RWPE2 (cell line): ENCODE data around the gene FAM136A.

Source experiments
- ATAC-seq: fragments of 200-7000 bp; cut with Tn5 transposase; 3 replicates; pipeline ENCODE4 v1.9.1; 2021; ENCODE audit warnings: low read depth
- DNase-seq: peaks from one replicate; pipeline ENCODE4 v3.0.0-alpha.2; 2020; ENCODE audit warnings: low spot score
- H3K27ac ChIP-seq: fragments of 450-650 bp; 2 replicates; pipeline ENCODE4 v1.5.1; 2017; ENCODE audit warnings: mild to moderate bottlenecking; ENCODE audit not compliant: poor library complexity, severe bottlenecking
- H3K27me3 ChIP-seq: fragments of 250-450 bp; sonication (Bioruptor Pico); 2 replicates; pipeline ENCODE4 v1.5.1; 2021; ENCODE audit warnings: mild to moderate bottlenecking, moderate library complexity; ENCODE audit not compliant: insufficient read depth, poor library complexity, severe bottlenecking
- H3K36me3 ChIP-seq: fragments of 250-450 bp; sonication (Bioruptor Pico); 2 replicates; pipeline ENCODE4 v1.5.1; 2020; ENCODE audit warnings: low read depth, mild to moderate bottlenecking, moderate library complexity
- H3K4me1 ChIP-seq: fragments of 250-450 bp; sonication (Bioruptor Pico); 2 replicates; pipeline ENCODE4 v1.5.1; 2021; ENCODE audit warnings: mild to moderate bottlenecking, moderate library complexity; ENCODE audit not compliant: insufficient read depth, poor library complexity, severe bottlenecking
- H3K4me3 ChIP-seq: fragments of 250-450 bp; sonication (Bioruptor Pico); 2 replicates; pipeline ENCODE4 v1.5.1; 2021; ENCODE audit warnings: mild to moderate bottlenecking, moderate library complexity; ENCODE audit not compliant: severe bottlenecking
- H3K9me3 ChIP-seq: fragments of 250-450 bp; sonication (Bioruptor Pico); 2 replicates; pipeline ENCODE4 v1.5.1; 2021; ENCODE audit warnings: mild to moderate bottlenecking, moderate library complexity; ENCODE audit not compliant: severe bottlenecking
- TF ChIP-seq, protein P1 (sequence below): fragments of 450-650 bp; IDR thresholded peaks from one replicate; pipeline ENCODE4 v1.5.1; 2017; ENCODE audit warnings: mild to moderate bottlenecking, moderate library complexity; ENCODE audit not compliant: poor library complexity, severe bottlenecking

Gene FAM136A

GRCh38 chr2:70258532-70258875 is 43.4 kb downstream of the FAM136A start:
- DNase-seq (no peak), ATAC-seq (peak; percentile 35)
- H3K9me3 ChIP-seq: no peaks in the 10 kb centered on the region
- H3K4me1 ChIP-seq: no peaks in the 10 kb centered on the region
- TF ChIP-seq, protein P1, sequence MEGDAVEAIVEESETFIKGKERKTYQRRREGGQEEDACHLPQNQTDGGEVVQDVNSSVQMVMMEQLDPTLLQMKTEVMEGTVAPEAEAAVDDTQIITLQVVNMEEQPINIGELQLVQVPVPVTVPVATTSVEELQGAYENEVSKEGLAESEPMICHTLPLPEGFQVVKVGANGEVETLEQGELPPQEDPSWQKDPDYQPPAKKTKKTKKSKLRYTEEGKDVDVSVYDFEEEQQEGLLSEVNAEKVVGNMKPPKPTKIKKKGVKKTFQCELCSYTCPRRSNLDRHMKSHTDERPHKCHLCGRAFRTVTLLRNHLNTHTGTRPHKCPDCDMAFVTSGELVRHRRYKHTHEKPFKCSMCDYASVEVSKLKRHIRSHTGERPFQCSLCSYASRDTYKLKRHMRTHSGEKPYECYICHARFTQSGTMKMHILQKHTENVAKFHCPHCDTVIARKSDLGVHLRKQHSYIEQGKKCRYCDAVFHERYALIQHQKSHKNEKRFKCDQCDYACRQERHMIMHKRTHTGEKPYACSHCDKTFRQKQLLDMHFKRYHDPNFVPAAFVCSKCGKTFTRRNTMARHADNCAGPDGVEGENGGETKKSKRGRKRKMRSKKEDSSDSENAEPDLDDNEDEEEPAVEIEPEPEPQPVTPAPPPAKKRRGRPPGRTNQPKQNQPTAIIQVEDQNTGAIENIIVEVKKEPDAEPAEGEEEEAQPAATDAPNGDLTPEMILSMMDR: no peak
- peak overlapping the region; percentile 82 for H3K4me3 ChIP-seq
- H3K27me3 ChIP-seq: no peaks in the 10 kb centered on the region
- peaks cover 17% of the 10 kb centered on the region; the same call in 1 of the 2 replicates for H3K36me3 ChIP-seq
- peak overlapping the region; percentile 83 for H3K27ac ChIP-seq

DNA sequence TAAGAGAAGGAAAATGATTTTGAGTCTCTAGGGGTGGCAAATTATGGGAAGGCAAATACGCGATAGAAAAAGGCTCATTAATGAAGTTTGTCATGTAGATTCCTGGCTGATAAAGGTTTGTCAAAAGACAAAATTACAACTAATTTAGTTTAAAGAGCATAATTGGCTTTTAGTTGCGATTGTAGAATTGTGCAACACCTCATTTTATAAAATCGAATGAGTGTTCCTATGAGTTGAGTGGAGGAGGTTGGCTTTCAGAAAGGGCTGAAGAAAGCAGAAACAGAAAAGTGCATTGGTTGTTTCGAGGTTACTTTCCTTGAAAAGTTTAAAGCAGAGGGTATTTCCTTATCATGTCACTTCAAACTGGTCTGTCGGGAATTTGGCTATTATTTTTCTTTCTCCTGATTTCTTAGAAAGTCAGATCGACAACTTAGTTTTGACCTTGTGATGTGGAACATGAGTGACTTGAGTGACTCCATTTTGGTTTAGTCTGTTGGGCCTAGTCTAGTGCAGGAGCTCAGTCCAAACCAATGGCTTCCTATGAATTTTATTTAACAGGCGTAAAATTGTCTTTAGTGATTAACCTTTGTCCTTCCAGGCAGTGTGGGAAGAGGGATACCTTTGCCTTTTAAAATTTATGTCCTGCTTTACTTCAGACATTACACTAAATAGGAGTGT is 46.1 kb downstream of the FAM136A start:
- Histone ChIP-seq H3K27ac (no peak overlapping the region), H3K36me3 (peaks cover under 1% of the 10 kb centered on the region; the same call in 1 of the 2 replicates), H3K4me3 (no peak overlapping the region), H3K27me3 (no peaks in the 10 kb centered on the region), H3K4me1 (no peaks in the 10 kb centered on the region), H3K9me3 (no peaks in the 10 kb centered on the region)
- DNase-seq (no peak), ATAC-seq (no peak)
- TF ChIP-seq, protein P1: no peak

DNA sequence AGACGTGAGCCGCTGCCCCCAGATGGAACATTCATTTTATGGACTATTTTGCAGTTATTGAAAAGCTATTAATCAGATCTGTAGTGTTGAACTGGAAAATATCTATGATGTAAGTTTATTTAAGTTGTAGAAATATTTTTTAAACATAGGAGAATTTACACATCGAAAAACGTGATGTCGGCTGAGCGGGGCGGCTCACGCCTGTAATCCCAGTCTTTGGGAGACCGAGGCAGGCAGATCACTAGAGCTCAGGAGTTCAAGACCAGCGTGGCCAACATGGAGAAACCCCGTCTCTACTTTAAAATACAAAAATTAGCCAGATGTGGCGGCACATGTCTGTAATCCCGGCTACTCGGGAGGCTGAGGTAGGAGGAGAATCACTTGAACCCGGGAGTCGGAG is 51.4 kb downstream of the FAM136A start:
- ATAC-seq (no peak), DNase-seq (no peak)
- H3K4me3 ChIP-seq: no peak overlapping the region
- H3K36me3 ChIP-seq: peaks cover 9% of the 10 kb centered on the region; the same call in 1 of the 2 replicates
- peaks cover 7% of the 10 kb centered on the region for H3K4me1 ChIP-seq
- TF ChIP-seq, protein P1: no peak
- no peaks in the 10 kb centered on the region for H3K27me3 ChIP-seq
- H3K27ac ChIP-seq: no peak overlapping the region
- no peaks in the 10 kb centered on the region for H3K9me3 ChIP-seq

- TF ChIP-seq, protein P1: no peak
- H3K27me3 ChIP-seq: no peaks in the 10 kb centered on the region
- peak within 1 kb of the TSS; percentile 89 for H3K27ac ChIP-seq
- ATAC-seq (peak; percentile 95), DNase-seq (peak; percentile 97)
- H3K4me3 ChIP-seq: peak within 1 kb of the TSS; percentile 90
- H3K4me1 ChIP-seq: peaks cover 7% of the 10 kb centered on the region
- H3K36me3 ChIP-seq: peaks cover 14% of the 10 kb centered on the region; the same call in 1 of the 2 replicates
- H3K9me3 ChIP-seq: no peaks in the 10 kb centered on the region
Measured at GRCh38 chr2:70248181-70248847, 53.6 kb downstream of the FAM136A start, which contains the start of gene TIA1. Gene TIA1 (minus strand): TSS chr2:70248628. CDS start chr2:70248430, 198 bp downstream.
